ENCODE results near the gene MSX1. TPM values are rescaled to one million over a fixed set of nuclear protein-coding genes. Genes with fewer than 3 reads are reported as not detected.

The MSX1 gene
- total and polyA plus RNA-seq, 2 of the 8 experiments (the other 6 are each of a cell fraction or from before 2014, with no cell fraction given), result 0.47 TPM; not detected in 1

DNA sequence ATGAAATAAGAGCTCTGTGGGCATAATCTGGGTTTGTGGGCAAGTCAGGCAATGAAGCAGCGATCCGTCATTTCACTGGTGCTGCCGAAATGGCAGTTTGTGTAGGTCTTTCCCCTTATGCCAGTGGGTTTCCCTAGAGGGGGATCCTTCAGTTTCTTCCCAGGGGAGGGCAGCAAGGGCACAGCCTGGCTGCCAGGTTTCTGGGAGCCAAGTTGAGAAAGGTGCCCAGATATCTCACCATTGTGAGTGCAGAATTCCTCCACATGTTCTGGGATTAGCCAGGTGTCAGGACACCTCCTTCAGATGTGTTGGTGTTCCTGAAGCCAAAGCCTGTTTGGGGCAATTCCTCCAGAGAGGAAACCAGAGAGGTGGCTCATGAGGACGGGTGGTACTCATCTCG, 28.0 kb downstream of the MSX1 start:
- 72% methylated on average over 5 of the region's 5 CpGs; no CpG with 5 or more reads in 1 of the 2 experiments for WGBS, 2 experiments (ENCODE audit: extremely low coverage in 1 of 2, insufficient coverage in 1 of 2, insufficient read length in 1 of 2, insufficient replicate concordance in 2 of 2, low coverage in 1 of 2, low lambda C conversion rate in 2 of 2, missing lambda C conversion rate in 1 of 2)
- no peaks in the 10 kb centered on the region for H3K23me2 ChIP-seq (ENCODE audit: low read depth, low read length)
- no peaks in the 10 kb centered on the region for H3K79me2 ChIP-seq (ENCODE audit: control insufficient read depth in 1 of 2, insufficient read depth in 2 of 2, low read length in 2 of 2)
- H2BK20ac ChIP-seq (ENCODE audit: low read length), result no peak overlapping the region
- no peak overlapping the region for H4K8ac ChIP-seq (ENCODE audit: extremely low read depth, insufficient read depth, low read length)
- no peak overlapping the region for H3K56ac ChIP-seq (replicated peaks; ENCODE audit: insufficient read length, low read depth, low read length)
- no peak overlapping the region for H3K9ac ChIP-seq (replicated peaks in 1 of 4; ENCODE audit: extremely low read depth in 1 of 4, low read depth in 3 of 4, low read length in 3 of 4)
- no peak overlapping the region for H3K14ac ChIP-seq (ENCODE audit: insufficient read length)
- H3K9me3 ChIP-seq (ENCODE audit: insufficient read depth in 2 of 2, low read depth in 1 of 2, low read length in 1 of 2), result no peaks in the 10 kb centered on the region
- DNase-seq (ENCODE audit: low read depth in 1 of 2, low spot score in 2 of 2) (no peak), FAIRE-seq (no peak)
- H3K79me1 ChIP-seq (ENCODE audit: low read depth, low read length), result no peaks in the 10 kb centered on the region
- H3K18ac ChIP-seq (ENCODE audit: extremely low read depth, low read length), result no peak overlapping the region
- no peak overlapping the region for H2BK15ac ChIP-seq (ENCODE audit: low read length)
- no peaks in the 10 kb centered on the region for H3K36me3 ChIP-seq (ENCODE audit: control insufficient read depth in 2 of 4, insufficient read depth in 4 of 4, low read length in 3 of 4)
- H2BK5ac ChIP-seq (ENCODE audit: low read depth, low read length), result no peak overlapping the region
- no peak overlapping the region for H3K23ac ChIP-seq (ENCODE audit: insufficient read length)
- TF ChIP-seq ATF3 (IDR thresholded peaks at IDR 0.05; ENCODE audit: insufficient read depth, low read depth, low read length) (no peak), RFX5 (IDR thresholded peaks at IDR 0.05; ENCODE audit: borderline replicate concordance, low read depth, low read length) (no peak), RBBP5 (IDR thresholded peaks at IDR 0.05; ENCODE audit: borderline replicate concordance, low read depth, low read length) (no peak), NANOG (IDR thresholded peaks at IDR 0.05; ENCODE audit: insufficient read depth, low read depth, low read length, poor library complexity, severe bottlenecking) (no peak), POLR2AphosphoS5 (IDR thresholded peaks at IDR 0.05; ENCODE audit: low read depth, low read length) (no peak), CHD2 (IDR thresholded peaks at IDR 0.05; ENCODE audit: low read length) (no peak), CTBP2 (IDR thresholded peaks at IDR 0.05; ENCODE audit: borderline replicate concordance, insufficient read depth, insufficient read length, low read length) (no peak), ASH2L (IDR thresholded peaks at IDR 0.05; ENCODE audit: low read length) (no peak)
- TF ChIP-seq, protein P1, sequence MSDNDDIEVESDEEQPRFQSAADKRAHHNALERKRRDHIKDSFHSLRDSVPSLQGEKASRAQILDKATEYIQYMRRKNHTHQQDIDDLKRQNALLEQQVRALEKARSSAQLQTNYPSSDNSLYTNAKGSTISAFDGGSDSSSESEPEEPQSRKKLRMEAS (IDR thresholded peaks at IDR 0.05), result no peak
- no peaks in the 10 kb centered on the region for H3K4me1 ChIP-seq (replicated peaks in 1 of 4; ENCODE audit: control insufficient read depth in 3 of 4, insufficient read depth in 4 of 4, low read length in 3 of 4)
- no peak overlapping the region for H3K4ac ChIP-seq (replicated peaks; ENCODE audit: insufficient read length, low read depth, low read length)
- no peak overlapping the region for H2BK12ac ChIP-seq (ENCODE audit: low read depth, low read length)
- no peak overlapping the region for H3K4me2 ChIP-seq (ENCODE audit: insufficient read depth in 1 of 2, low read depth in 2 of 2, low read length in 2 of 2)
- H3K27me3 ChIP-seq (replicated peaks in 1 of 4; ENCODE audit: control insufficient read depth in 3 of 4, extremely low read depth in 1 of 4, insufficient read depth in 3 of 4, low read length in 3 of 4), result peaks cover 0 to 3% (median 1%) of the 10 kb centered on the region in 4 experiments; a peak in 3 of 7 replicates
- no peaks in the 10 kb centered on the region for H4K20me1 ChIP-seq (replicated peaks in 1 of 2; ENCODE audit: control insufficient read depth in 1 of 2, insufficient read depth in 2 of 2, low read length in 2 of 2)
- H4K91ac ChIP-seq (replicated peaks; ENCODE audit: insufficient read length, low read length), result no peak overlapping the region
- no peak overlapping the region for H2AFZ ChIP-seq (ENCODE audit: low read length)
- H3K4me3 ChIP-seq (ENCODE audit: extremely low read depth in 1 of 4, insufficient read depth in 2 of 4, low read depth in 3 of 4, low read length in 4 of 4), result no peak overlapping the region
- CTCF ChIA-PET (ENCODE audit: partially characterized antibody), result interaction anchor here (1.1 to 1.9 kb wide), 2 partner anchors 8 to 11 kb away, joined by 3 to 11 read pairs; no protein-coding TSS in a partner anchor
- POLR2A ChIA-PET (ENCODE audit: partially characterized antibody), result no interaction called here
- no peak overlapping the region for H4K5ac ChIP-seq (ENCODE audit: insufficient read length, low read depth, low read length)
- no peak overlapping the region for H2BK120ac ChIP-seq (replicated peaks; ENCODE audit: low read depth, low read length)
- no peak overlapping the region for H2AK5ac ChIP-seq (ENCODE audit: low read depth, low read length)
- no peak overlapping the region for H3K27ac ChIP-seq (ENCODE audit: low read depth, low read length)
